WTC11 (cell line): ENCODE data around the gene TAF1B. TPM values are rescaled to one million over a fixed set of nuclear protein-coding genes. Genes with fewer than 3 reads are reported as not detected.
A peak's percentile ranks its signal among the peaks of the same experiment; 100 is the strongest.

Experiments used
- ATAC-seq: fragments of 200-7000 bp; cut with Tn5 transposase; 2 replicates; pipeline ENCODE4 v1.10.0; 2021; ENCODE audit warnings: mild to moderate bottlenecking, moderate library complexity
- CTCF ChIA-PET: fragments of 300-600 bp; sonication (Branson Sonifier 250); formaldehyde crosslinking; loops from one replicate; lab custom pipeline; 2021; ENCODE audit warnings: antibody characterized with exemption; lab: Charles Lee
- POLR2A ChIA-PET: fragments of 350-600 bp; sonication (Branson Sonifier 250); formaldehyde crosslinking; loops from one replicate; lab custom pipeline; 2021; ENCODE audit warnings: antibody characterized with exemption; lab: Charles Lee
- DNase-seq: peaks from one replicate; pipeline ENCODE4 v3.0.0; 2021; ENCODE audit warnings: low spot score
- H3K27ac Mint-ChIP-seq: 2 replicates; pipeline ENCODE4 v1.8.0; 2021; ENCODE audit warnings: mixed read lengths
- H3K27me3 Mint-ChIP-seq: 2 replicates; pipeline ENCODE4 v1.8.0; 2021; ENCODE audit warnings: low read depth, mild to moderate bottlenecking, moderate library complexity, mixed read lengths
- H3K36me3 Mint-ChIP-seq: 2 replicates; pipeline ENCODE4 v1.8.0; 2021; ENCODE audit warnings: mixed read lengths
- H3K4me1 Mint-ChIP-seq: 2 replicates; pipeline ENCODE4 v1.8.0; 2022; ENCODE audit warnings: mixed read lengths
- H3K4me3 Mint-ChIP-seq: 2 replicates; pipeline ENCODE4 v1.8.0; 2021; ENCODE audit warnings: mild to moderate bottlenecking, moderate library complexity, mixed read lengths
- H3K9me3 Mint-ChIP-seq: 2 replicates; pipeline ENCODE4 v1.8.0; 2021; ENCODE audit warnings: mixed read lengths
- AFF4 ChIP-seq: sonication (generic); formaldehyde crosslinking; IDR thresholded peaks from 2 replicates; pipeline ENCODE4 v1.8.1; 2023; ENCODE audit warnings: mild to moderate bottlenecking, missing genetic modification reagents, borderline replicate concordance
- ATF1 ChIP-seq: sonication (generic); formaldehyde crosslinking; IDR thresholded peaks from 2 replicates; pipeline ENCODE4 v1.8.1; 2023; ENCODE audit warnings: mild to moderate bottlenecking, moderate library complexity, missing genetic modification reagents
- ATF2 ChIP-seq: sonication (generic); formaldehyde crosslinking; IDR thresholded peaks from 2 replicates; pipeline ENCODE4 v1.8.1; 2022; ENCODE audit warnings: low read depth, missing genetic modification reagents, borderline replicate concordance
- CREM ChIP-seq: sonication (generic); formaldehyde crosslinking; IDR thresholded peaks from 2 replicates; pipeline ENCODE4 v1.8.1; 2022; ENCODE audit warnings: mild to moderate bottlenecking, missing genetic modification reagents, moderate library complexity
- ERG ChIP-seq: fragments of 250-450 bp; sonication (Bioruptor Pico); IDR thresholded peaks from 2 replicates; pipeline ENCODE4 v1.8.0; 2021; ENCODE audit warnings: mild to moderate bottlenecking
- ESRRA ChIP-seq: sonication (generic); formaldehyde crosslinking; IDR thresholded peaks from 2 replicates; pipeline ENCODE4 v1.8.1; 2022; ENCODE audit warnings: mild to moderate bottlenecking, missing genetic modification reagents, borderline replicate concordance
- ETV6 ChIP-seq: sonication (generic); formaldehyde crosslinking; IDR thresholded peaks from 2 replicates; pipeline ENCODE4 v1.8.1; 2022; ENCODE audit warnings: mild to moderate bottlenecking, missing genetic modification reagents
- HMGXB4 ChIP-seq: sonication (generic); formaldehyde crosslinking; IDR thresholded peaks from 2 replicates; pipeline ENCODE4 v1.8.1; 2023; ENCODE audit warnings: mild to moderate bottlenecking, moderate library complexity, missing genetic modification reagents
- JAZF1 ChIP-seq: fragments of 250-450 bp; sonication (Bioruptor Pico); IDR thresholded peaks from 2 replicates; pipeline ENCODE4 v1.9.0; 2021; ENCODE audit warnings: moderate library complexity, mild to moderate bottlenecking, inconsistent platforms
- NFYB ChIP-seq: sonication (generic); formaldehyde crosslinking; conservative IDR thresholded peaks from 2 replicates; pipeline ENCODE4 v1.8.0; 2022; ENCODE audit warnings: low read depth, missing genetic modification reagents
- OVOL2 ChIP-seq: fragments of 250-450 bp; sonication (Bioruptor Pico); IDR thresholded peaks from 2 replicates; pipeline ENCODE4 v1.9.0; 2021; ENCODE audit warnings: mild to moderate bottlenecking, borderline replicate concordance
- SMAD4 ChIP-seq: sonication (generic); formaldehyde crosslinking; IDR thresholded peaks from 2 replicates; pipeline ENCODE4 v1.8.0; 2022; ENCODE audit warnings: mild to moderate bottlenecking, missing genetic modification reagents
- ZBTB21 ChIP-seq: sonication (generic); formaldehyde crosslinking; IDR thresholded peaks from 2 replicates; pipeline ENCODE4 v1.8.1; 2023; ENCODE audit warnings: mild to moderate bottlenecking, missing genetic modification reagents, borderline replicate concordance
- total RNA-seq: library from RNA; stranded (reverse); gene quantifications from 3 replicates; pipeline ENCODE4 v1.2.3, GENCODE V29; 2021
- TF ChIP-seq, protein P1 (sequence below): sonication (generic); formaldehyde crosslinking; IDR thresholded peaks from 2 replicates; pipeline ENCODE4 v1.8.0; 2022; ENCODE audit warnings: mild to moderate bottlenecking, missing genetic modification reagents
- TF ChIP-seq, protein P2 (sequence below): sonication (generic); formaldehyde crosslinking; IDR thresholded peaks from 2 replicates; pipeline ENCODE4 v1.8.0; 2022; ENCODE audit warnings: missing genetic modification reagents
- TF ChIP-seq, protein P3 (sequence below): sonication (generic); formaldehyde crosslinking; IDR thresholded peaks from 2 replicates; pipeline ENCODE4 v1.8.0; 2023; ENCODE audit warnings: missing genetic modification reagents, mild to moderate bottlenecking, borderline replicate concordance

Gene TAF1B
- total RNA-seq, 1 experiment from 2014 or later = 28.8 TPM

- peaks cover 19% of the 10 kb centered on the region for H3K4me1 Mint-ChIP-seq
- POLR2A ChIA-PET = no interaction called here
- H3K4me3 Mint-ChIP-seq = no peak overlapping the region
- H3K36me3 Mint-ChIP-seq = peaks cover 53% of the 10 kb centered on the region
- no peak for ATAC-seq
- no peak for TF ChIP-seq HMGXB4 (CRISPR knock-in tag)
- TF ChIP-seq ATF1 (CRISPR knock-in tag) = no peak
- no peak for TF ChIP-seq SMAD4 (CRISPR knock-in tag)
- TF ChIP-seq, protein P1, sequence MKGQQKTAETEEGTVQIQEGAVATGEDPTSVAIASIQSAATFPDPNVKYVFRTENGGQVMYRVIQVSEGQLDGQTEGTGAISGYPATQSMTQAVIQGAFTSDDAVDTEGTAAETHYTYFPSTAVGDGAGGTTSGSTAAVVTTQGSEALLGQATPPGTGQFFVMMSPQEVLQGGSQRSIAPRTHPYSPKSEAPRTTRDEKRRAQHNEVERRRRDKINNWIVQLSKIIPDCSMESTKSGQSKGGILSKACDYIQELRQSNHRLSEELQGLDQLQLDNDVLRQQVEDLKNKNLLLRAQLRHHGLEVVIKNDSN (CRISPR knock-in tag) = no peak
- no peak for TF ChIP-seq ATF2 (CRISPR knock-in tag)
- TF ChIP-seq, protein P2, sequence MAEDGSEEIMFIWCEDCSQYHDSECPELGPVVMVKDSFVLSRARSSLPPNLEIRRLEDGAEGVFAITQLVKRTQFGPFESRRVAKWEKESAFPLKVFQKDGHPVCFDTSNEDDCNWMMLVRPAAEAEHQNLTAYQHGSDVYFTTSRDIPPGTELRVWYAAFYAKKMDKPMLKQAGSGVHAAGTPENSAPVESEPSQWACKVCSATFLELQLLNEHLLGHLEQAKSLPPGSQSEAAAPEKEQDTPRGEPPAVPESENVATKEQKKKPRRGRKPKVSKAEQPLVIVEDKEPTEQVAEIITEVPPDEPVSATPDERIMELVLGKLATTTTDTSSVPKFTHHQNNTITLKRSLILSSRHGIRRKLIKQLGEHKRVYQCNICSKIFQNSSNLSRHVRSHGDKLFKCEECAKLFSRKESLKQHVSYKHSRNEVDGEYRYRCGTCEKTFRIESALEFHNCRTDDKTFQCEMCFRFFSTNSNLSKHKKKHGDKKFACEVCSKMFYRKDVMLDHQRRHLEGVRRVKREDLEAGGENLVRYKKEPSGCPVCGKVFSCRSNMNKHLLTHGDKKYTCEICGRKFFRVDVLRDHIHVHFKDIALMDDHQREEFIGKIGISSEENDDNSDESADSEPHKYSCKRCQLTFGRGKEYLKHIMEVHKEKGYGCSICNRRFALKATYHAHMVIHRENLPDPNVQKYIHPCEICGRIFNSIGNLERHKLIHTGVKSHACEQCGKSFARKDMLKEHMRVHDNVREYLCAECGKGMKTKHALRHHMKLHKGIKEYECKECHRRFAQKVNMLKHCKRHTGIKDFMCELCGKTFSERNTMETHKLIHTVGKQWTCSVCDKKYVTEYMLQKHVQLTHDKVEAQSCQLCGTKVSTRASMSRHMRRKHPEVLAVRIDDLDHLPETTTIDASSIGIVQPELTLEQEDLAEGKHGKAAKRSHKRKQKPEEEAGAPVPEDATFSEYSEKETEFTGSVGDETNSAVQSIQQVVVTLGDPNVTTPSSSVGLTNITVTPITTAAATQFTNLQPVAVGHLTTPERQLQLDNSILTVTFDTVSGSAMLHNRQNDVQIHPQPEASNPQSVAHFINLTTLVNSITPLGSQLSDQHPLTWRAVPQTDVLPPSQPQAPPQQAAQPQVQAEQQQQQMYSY (CRISPR knock-in tag) = no peak
- no peak for TF ChIP-seq ESRRA
- TF ChIP-seq, all 79 proteins: peak for 0
- peaks cover 4% of the 10 kb centered on the region; the same call in 1 of the 2 replicates for H3K27me3 Mint-ChIP-seq
- CTCF ChIA-PET = interaction anchor here (1.0 to 2.0 kb wide), 4 partner anchors 33 to 202 kb away, joined by 3 to 5 read pairs (median 4); no protein-coding TSS in a partner anchor
- DNase-seq = no peak
- no peaks in the 10 kb centered on the region for H3K9me3 Mint-ChIP-seq
- no peak overlapping the region for H3K27ac Mint-ChIP-seq
These were observed 3.3 kb downstream of the TAF1B start for GRCh38 chr2:9846554-9846953.

- no peak overlapping the region for H3K4me3 Mint-ChIP-seq
- H3K27ac Mint-ChIP-seq = peak overlapping the region; percentile 40; the same call in 1 of the 2 replicates
- peaks cover 19% of the 10 kb centered on the region for H3K4me1 Mint-ChIP-seq
- DNase-seq (no peak), ATAC-seq (no peak)
- CTCF ChIA-PET = interaction anchor here (1.0 to 2.0 kb wide), 4 partner anchors 34 to 201 kb away, joined by 3 to 5 read pairs (median 4); no protein-coding TSS in a partner anchor
- POLR2A ChIA-PET = no interaction called here
- H3K9me3 Mint-ChIP-seq = no peaks in the 10 kb centered on the region
- H3K27me3 Mint-ChIP-seq = peaks cover 4% of the 10 kb centered on the region; the same call in 1 of the 2 replicates
- H3K36me3 Mint-ChIP-seq = peaks cover 58% of the 10 kb centered on the region
- TF ChIP-seq CREM (CRISPR knock-in tag) (no peak), OVOL2 (CRISPR knock-in tag) (no peak), NFYB (no peak), ERG (CRISPR knock-in tag) (no peak), AFF4 (CRISPR knock-in tag) (no peak), JAZF1 (CRISPR knock-in tag) (no peak), ETV6 (no peak), ZBTB21 (CRISPR knock-in tag) (no peak)
- TF ChIP-seq, protein P3, sequence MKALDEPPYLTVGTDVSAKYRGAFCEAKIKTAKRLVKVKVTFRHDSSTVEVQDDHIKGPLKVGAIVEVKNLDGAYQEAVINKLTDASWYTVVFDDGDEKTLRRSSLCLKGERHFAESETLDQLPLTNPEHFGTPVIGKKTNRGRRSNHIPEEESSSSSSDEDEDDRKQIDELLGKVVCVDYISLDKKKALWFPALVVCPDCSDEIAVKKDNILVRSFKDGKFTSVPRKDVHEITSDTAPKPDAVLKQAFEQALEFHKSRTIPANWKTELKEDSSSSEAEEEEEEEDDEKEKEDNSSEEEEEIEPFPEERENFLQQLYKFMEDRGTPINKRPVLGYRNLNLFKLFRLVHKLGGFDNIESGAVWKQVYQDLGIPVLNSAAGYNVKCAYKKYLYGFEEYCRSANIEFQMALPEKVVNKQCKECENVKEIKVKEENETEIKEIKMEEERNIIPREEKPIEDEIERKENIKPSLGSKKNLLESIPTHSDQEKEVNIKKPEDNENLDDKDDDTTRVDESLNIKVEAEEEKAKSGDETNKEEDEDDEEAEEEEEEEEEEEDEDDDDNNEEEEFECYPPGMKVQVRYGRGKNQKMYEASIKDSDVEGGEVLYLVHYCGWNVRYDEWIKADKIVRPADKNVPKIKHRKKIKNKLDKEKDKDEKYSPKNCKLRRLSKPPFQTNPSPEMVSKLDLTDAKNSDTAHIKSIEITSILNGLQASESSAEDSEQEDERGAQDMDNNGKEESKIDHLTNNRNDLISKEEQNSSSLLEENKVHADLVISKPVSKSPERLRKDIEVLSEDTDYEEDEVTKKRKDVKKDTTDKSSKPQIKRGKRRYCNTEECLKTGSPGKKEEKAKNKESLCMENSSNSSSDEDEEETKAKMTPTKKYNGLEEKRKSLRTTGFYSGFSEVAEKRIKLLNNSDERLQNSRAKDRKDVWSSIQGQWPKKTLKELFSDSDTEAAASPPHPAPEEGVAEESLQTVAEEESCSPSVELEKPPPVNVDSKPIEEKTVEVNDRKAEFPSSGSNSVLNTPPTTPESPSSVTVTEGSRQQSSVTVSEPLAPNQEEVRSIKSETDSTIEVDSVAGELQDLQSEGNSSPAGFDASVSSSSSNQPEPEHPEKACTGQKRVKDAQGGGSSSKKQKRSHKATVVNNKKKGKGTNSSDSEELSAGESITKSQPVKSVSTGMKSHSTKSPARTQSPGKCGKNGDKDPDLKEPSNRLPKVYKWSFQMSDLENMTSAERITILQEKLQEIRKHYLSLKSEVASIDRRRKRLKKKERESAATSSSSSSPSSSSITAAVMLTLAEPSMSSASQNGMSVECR (CRISPR knock-in tag) = no peak
These were observed 3.9 kb downstream of the TAF1B start for GRCh38 chr2:9847140-9847539.
